Calu3 (cell line): Measurements from ENCODE around the gene MSMP. TPM values are rescaled to one million over a fixed set of nuclear protein-coding genes. Genes with fewer than 3 reads are reported as not detected.

ENCODE experiments used
- BruUV-seq: library from RNA; stranded (reverse); fragments of 400-500 nt; replicated peaks from 2 replicates; lab custom pipeline; 2021; lab: Mats Ljungman, UMichigan
- CTCF ChIA-PET: fragments of 300-600 bp; sonication (Branson Sonifier 250); formaldehyde crosslinking; loops from one replicate; lab custom pipeline; 2022; ENCODE audit warnings: antibody characterized with exemption; lab: Charles Lee
- DNase-seq: peaks from one replicate; pipeline ENCODE4 v3.0.0; 2022
- H3K27ac Mint-ChIP-seq: one replicate; pipeline ENCODE4 v1.8.0; 2022; ENCODE audit warnings: mixed read lengths; ENCODE audit not compliant: unreplicated experiment
- H3K27me3 Mint-ChIP-seq: one replicate; pipeline ENCODE4 v1.8.0; 2022; ENCODE audit warnings: mixed read lengths; ENCODE audit not compliant: unreplicated experiment
- H3K36me3 Mint-ChIP-seq: one replicate; pipeline ENCODE4 v1.8.0; 2022; ENCODE audit warnings: mild to moderate bottlenecking, moderate library complexity, mixed read lengths; ENCODE audit not compliant: insufficient read depth, unreplicated experiment
- H3K4me1 Mint-ChIP-seq: one replicate; pipeline ENCODE4 v1.8.0; 2022; ENCODE audit warnings: mild to moderate bottlenecking, low read depth, mixed read lengths; ENCODE audit not compliant: unreplicated experiment
- H3K4me3 Mint-ChIP-seq: one replicate; pipeline ENCODE4 v1.8.0; 2022; ENCODE audit warnings: mild to moderate bottlenecking, low read depth, moderate library complexity, mixed read lengths; ENCODE audit not compliant: unreplicated experiment
- H3K9me3 Mint-ChIP-seq: one replicate; pipeline ENCODE4 v1.8.0; 2022; ENCODE audit warnings: low read depth, mixed read lengths; ENCODE audit not compliant: unreplicated experiment
- intact Hi-C: fragments of 100-400 bp; cut with micrococcal nuclease; formaldehyde crosslinking; loops from one replicate; pipeline ENCODE4 v1.10.0; 2022; ENCODE audit not compliant: unreplicated experiment
- total RNA-seq: library from RNA; stranded (reverse); gene quantifications from 2 replicates; pipeline ENCODE4 v1.2.3, GENCODE V29; 2022
- TF ChIP-seq, protein P1 (sequence below): fragments of 200-600 bp; IDR thresholded peaks from one replicate; pipeline ENCODE4 v1.8.0; 2022; ENCODE audit warnings: antibody characterized with exemption; ENCODE audit not compliant: unreplicated experiment

MSMP gene
- total RNA-seq, 1 experiment from 2014 or later = not detected

DNA sequence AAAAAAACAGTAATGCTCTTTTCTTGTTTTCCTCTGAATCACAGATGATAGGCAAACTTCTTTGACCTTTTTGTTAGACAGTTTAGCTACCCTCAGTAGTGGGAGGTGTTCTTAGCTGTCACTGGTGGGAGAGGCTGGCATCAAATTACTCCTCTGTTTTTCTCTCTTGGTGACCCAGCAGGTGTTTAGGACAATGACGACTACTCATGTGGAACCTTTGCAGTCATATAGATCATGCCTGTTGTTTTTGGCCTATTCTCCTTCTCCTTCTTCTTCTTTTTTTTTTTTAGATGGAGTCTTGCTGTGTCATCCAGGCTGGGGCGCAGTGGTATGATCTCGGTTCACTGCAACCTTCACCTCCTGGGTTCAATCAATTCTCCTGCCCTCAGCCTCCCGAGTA lies 21.9 kb upstream of the MSMP start:
- DNase-seq = no peak
- Mint-ChIP-seq H3K4me1 (peaks cover 7% of the 10 kb centered on the region), H3K27me3 (no peaks in the 10 kb centered on the region), H3K27ac (no peak overlapping the region), H3K9me3 (no peaks in the 10 kb centered on the region), H3K4me3 (no peak overlapping the region), H3K36me3 (peaks cover 8% of the 10 kb centered on the region)
- intact Hi-C loops = no loop called here
- CTCF ChIA-PET = no interaction called here
- no TSS peak for BruUV-seq
- TF ChIP-seq, protein P1, sequence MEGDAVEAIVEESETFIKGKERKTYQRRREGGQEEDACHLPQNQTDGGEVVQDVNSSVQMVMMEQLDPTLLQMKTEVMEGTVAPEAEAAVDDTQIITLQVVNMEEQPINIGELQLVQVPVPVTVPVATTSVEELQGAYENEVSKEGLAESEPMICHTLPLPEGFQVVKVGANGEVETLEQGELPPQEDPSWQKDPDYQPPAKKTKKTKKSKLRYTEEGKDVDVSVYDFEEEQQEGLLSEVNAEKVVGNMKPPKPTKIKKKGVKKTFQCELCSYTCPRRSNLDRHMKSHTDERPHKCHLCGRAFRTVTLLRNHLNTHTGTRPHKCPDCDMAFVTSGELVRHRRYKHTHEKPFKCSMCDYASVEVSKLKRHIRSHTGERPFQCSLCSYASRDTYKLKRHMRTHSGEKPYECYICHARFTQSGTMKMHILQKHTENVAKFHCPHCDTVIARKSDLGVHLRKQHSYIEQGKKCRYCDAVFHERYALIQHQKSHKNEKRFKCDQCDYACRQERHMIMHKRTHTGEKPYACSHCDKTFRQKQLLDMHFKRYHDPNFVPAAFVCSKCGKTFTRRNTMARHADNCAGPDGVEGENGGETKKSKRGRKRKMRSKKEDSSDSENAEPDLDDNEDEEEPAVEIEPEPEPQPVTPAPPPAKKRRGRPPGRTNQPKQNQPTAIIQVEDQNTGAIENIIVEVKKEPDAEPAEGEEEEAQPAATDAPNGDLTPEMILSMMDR = no peak

DNA sequence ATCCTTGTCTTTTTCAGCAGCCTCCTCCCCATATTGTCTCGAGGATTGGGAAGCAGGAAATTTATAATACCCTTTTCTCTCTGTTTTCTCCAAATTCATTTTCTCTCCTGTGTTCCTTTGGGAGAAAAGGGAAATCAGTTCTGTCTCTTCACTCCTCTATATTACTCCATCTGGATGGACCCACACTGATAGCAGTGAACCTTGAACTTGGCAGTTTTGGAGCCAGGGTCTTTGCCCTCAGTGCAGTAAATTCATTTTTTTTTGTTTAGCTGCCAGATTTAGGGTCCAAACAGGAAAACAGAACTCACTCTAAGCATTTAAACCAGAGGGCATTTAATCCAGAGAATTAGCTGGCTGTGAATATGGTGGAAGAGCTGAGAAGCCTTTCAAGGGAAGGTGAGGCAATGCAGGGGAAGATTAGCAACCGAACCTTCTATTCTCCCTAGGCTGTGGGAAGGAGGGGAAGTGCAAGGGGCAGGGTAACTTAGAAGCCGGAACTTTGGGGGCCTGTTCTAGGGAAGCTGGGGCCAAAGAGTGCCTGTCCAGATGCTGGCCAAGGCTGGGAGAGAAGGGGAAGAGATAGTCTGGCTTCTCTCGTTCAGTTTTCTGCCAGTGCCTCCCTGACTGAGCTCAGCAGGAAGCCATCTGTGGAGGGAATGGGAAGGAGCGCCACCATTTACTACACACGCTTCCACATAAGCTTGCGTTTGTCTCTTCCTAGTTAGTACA lies 21.0 kb upstream of the MSMP start:
- H3K4me1 Mint-ChIP-seq = peaks cover 7% of the 10 kb centered on the region
- no peak for DNase-seq
- no peaks in the 10 kb centered on the region for H3K9me3 Mint-ChIP-seq
- intact Hi-C loops = no loop called here
- peaks cover 8% of the 10 kb centered on the region for H3K36me3 Mint-ChIP-seq
- CTCF ChIA-PET = no interaction called here
- BruUV-seq = no TSS peak
- no peaks in the 10 kb centered on the region for H3K27me3 Mint-ChIP-seq
- peak overlapping the region; percentile 67 for H3K27ac Mint-ChIP-seq
- TF ChIP-seq, protein P1 = no peak
- no peak overlapping the region for H3K4me3 Mint-ChIP-seq

DNA sequence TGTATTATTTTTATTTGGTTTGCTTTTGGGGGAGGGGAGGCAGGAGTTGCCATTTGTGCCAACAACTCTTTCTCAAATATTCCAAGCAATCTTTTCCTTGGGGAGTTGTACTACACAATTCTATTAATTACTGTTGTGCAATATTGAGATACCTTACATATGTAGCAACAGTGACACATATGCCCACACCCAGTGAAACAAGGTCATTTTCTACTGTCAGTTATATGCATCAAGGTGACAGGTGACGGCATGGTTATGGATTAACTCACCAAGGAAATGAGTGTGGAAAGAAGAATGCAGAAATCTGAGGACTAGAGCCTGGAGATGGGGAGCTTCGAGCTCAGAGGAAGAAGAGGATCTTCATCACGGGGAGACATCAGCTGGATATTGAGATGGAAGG lies 17.9 kb upstream of the MSMP start:
- Mint-ChIP-seq H3K9me3 (no peaks in the 10 kb centered on the region), H3K4me1 (peaks cover 7% of the 10 kb centered on the region), H3K27me3 (no peaks in the 10 kb centered on the region), H3K4me3 (no peak overlapping the region), H3K36me3 (peaks cover 4% of the 10 kb centered on the region), H3K27ac (no peak overlapping the region)
- BruUV-seq = no TSS peak
- CTCF ChIA-PET = no interaction called here
- TF ChIP-seq, protein P1 = no peak
- intact Hi-C loops = no loop called here
- DNase-seq = peak; percentile 26

DNA sequence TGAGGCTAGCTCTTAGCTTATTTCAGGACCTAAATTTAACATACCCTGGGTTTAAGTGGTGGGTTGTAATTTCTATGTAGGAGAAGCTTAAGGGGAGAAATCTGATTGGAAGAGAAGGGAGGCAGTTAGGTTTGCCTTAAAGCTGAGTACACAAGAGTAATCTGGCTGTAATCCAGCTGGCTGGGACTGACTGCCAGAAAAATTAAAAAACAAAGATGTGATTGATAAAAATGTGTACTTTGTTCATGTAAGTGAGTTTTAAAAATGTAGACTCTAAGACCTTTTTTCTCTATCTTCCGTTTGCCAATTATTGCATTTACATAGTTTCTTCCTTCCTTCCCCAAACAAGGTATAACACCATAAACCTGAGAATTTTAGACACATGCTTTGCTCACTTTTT lies 17.5 kb upstream of the MSMP start:
- no peaks in the 10 kb centered on the region for H3K9me3 Mint-ChIP-seq
- BruUV-seq = no TSS peak
- peaks cover 4% of the 10 kb centered on the region for H3K36me3 Mint-ChIP-seq
- H3K4me1 Mint-ChIP-seq = peaks cover 7% of the 10 kb centered on the region
- peak; percentile 34 for DNase-seq
- intact Hi-C loops = no loop called here
- CTCF ChIA-PET = no interaction called here
- TF ChIP-seq, protein P1 = no peak
- no peak overlapping the region for H3K27ac Mint-ChIP-seq
- H3K4me3 Mint-ChIP-seq = no peak overlapping the region
- H3K27me3 Mint-ChIP-seq = no peaks in the 10 kb centered on the region
